Panc1 (cell line): Measurements from ENCODE around the gene IDH2. TPM values are rescaled to one million over a fixed set of nuclear protein-coding genes. Genes with fewer than 3 reads are reported as not detected.
A peak's percentile ranks its signal among the peaks of the same experiment; 100 is the strongest.

Experiments used
- ATAC-seq: fragments of 200-7000 bp; cut with Tn5 transposase; 2 replicates; pipeline ENCODE4 v1.9.1; 2020; ENCODE audit warnings: mild to moderate bottlenecking, moderate library complexity
- BruUV-seq: library from RNA; stranded (reverse); fragments of 400-500 nt; replicated peaks from 2 replicates; lab custom pipeline; 2021; lab: Mats Ljungman, UMichigan
- CTCF ChIA-PET: fragments of 300-600 bp; sonication (Branson Sonifier 250); formaldehyde crosslinking; loops from one replicate; lab custom pipeline; 2022; ENCODE audit warnings: antibody characterized with exemption; lab: Charles Lee
- POLR2A ChIA-PET: fragments of 300-600 bp; sonication (Branson Sonifier 250); formaldehyde crosslinking; loops from one replicate; lab custom pipeline; 2022; ENCODE audit warnings: antibody characterized with exemption; lab: Charles Lee
- DNase-seq: peaks from one replicate; pipeline ENCODE4 v3.0.0-alpha.2; 2010; ENCODE audit warnings: low read depth, low spot score
- H3K27ac ChIP-seq: 2 replicates; pipeline ENCODE4 v1.5.1; 2011; ENCODE audit warnings: mild to moderate bottlenecking, low read length, inconsistent platforms
- H3K27me3 ChIP-seq: fragments of 200-500 bp; sonication (Bioruptor generic); 2 replicates; pipeline ENCODE4 v1.6.0; 2014; ENCODE audit warnings: low read length, inconsistent platforms; ENCODE audit not compliant: control insufficient read depth, insufficient read depth
- H3K36me3 ChIP-seq: fragments of 200-500 bp; sonication (Bioruptor generic); 2 replicates; pipeline ENCODE4 v1.5.1; 2014; ENCODE audit warnings: inconsistent platforms, mild to moderate bottlenecking, low read length, moderate library complexity; ENCODE audit not compliant: control insufficient read depth, insufficient read depth
- H3K4me1 ChIP-seq: 2 replicates; pipeline ENCODE4 v1.5.1; 2011; ENCODE audit warnings: inconsistent platforms, mild to moderate bottlenecking, low read length, moderate library complexity; ENCODE audit not compliant: control insufficient read depth, insufficient read depth
- H3K4me3 ChIP-seq, 2 experiments: 2 replicates each; pipeline ENCODE4 v1.5.1; 2011 to 2012; ENCODE audit warnings: low read depth in 2 of 2, low read length in 2 of 2, mild to moderate bottlenecking in 2 of 2, inconsistent platforms in 1 of 2, moderate library complexity in 1 of 2
- H3K9me3 ChIP-seq: fragments of 200-500 bp; sonication (Bioruptor generic); 2 replicates; pipeline ENCODE4 v1.5.1; 2014; ENCODE audit warnings: low read depth, mild to moderate bottlenecking, inconsistent platforms, low read length, moderate library complexity; ENCODE audit not compliant: control insufficient read depth, insufficient read depth
- POLR2AphosphoS5 ChIP-seq: IDR thresholded peaks from 2 replicates; pipeline ENCODE4 v1.6.1; 2012; ENCODE audit warnings: mild to moderate bottlenecking, low read depth, low read length, moderate library complexity
- REST ChIP-seq, 2 experiments: IDR thresholded peaks; 2 replicates each; pipeline ENCODE4 v1.6.1; 2011 to 2012; ENCODE audit warnings: low read depth in 2 of 2, control low read depth in 1 of 2, low read length in 1 of 2, mild to moderate bottlenecking in 1 of 2, moderate library complexity in 1 of 2; ENCODE audit not compliant: insufficient read depth in 1 of 2
- SIN3A ChIP-seq: IDR thresholded peaks from 2 replicates; pipeline ENCODE4 v1.6.1; 2012; ENCODE audit warnings: low read depth, mild to moderate bottlenecking, low read length, moderate library complexity, borderline replicate concordance; ENCODE audit not compliant: insufficient read depth
- TCF7L2 ChIP-seq: IDR thresholded peaks from 2 replicates; pipeline ENCODE4 v1.6.1; 2011; ENCODE audit warnings: mild to moderate bottlenecking, low read depth, low read length, inconsistent platforms
- in situ Hi-C: cut with HindIII; loops from 2 replicates; pipeline ENCODE4 v1.10.0; 2016; ENCODE audit warnings: low sequenced_read_pairs, low pct_unique_long_range_greater_than_20kb
- intact Hi-C: fragments of 100-400 bp; cut with micrococcal nuclease; formaldehyde crosslinking; loops from one replicate; pipeline ENCODE4 v1.10.0; 2022; ENCODE audit not compliant: unreplicated experiment
- total RNA-seq: library from RNA; stranded (reverse); gene quantifications from one replicate; pipeline ENCODE4 v1.2.1, GENCODE V29; 2021; ENCODE audit not compliant: unreplicated experiment
- TF ChIP-seq, protein P1 (sequence below): fragments of 450-650 bp; IDR thresholded peaks from 2 replicates; pipeline ENCODE4 v1.5.1; 2017; ENCODE audit warnings: mild to moderate bottlenecking

The IDH2 gene
- total RNA-seq, 1 experiment from 2014 or later: 197 TPM

DNA sequence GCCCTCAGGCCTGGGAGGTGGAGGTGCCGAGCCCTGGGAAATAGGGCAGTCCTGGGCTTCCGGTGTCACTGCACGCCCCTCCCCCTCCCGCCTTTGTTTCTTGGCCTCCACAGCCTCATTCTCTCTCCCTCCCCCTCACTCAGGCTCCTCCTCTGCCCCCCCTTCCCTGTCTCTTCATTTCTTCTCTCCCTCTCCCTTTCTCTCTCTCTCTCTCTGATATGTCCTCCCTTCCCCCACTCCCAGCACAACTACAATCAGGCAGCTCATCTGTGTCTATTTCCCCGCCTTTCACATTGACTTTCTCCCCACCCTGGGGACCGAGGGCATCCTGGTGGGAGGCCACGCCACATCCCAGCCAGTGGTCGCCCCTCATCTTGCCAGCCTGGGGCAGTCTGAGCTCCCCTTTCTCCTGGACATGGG, 40.2 kb downstream of the IDH2 start:
- TF ChIP-seq, protein P1, sequence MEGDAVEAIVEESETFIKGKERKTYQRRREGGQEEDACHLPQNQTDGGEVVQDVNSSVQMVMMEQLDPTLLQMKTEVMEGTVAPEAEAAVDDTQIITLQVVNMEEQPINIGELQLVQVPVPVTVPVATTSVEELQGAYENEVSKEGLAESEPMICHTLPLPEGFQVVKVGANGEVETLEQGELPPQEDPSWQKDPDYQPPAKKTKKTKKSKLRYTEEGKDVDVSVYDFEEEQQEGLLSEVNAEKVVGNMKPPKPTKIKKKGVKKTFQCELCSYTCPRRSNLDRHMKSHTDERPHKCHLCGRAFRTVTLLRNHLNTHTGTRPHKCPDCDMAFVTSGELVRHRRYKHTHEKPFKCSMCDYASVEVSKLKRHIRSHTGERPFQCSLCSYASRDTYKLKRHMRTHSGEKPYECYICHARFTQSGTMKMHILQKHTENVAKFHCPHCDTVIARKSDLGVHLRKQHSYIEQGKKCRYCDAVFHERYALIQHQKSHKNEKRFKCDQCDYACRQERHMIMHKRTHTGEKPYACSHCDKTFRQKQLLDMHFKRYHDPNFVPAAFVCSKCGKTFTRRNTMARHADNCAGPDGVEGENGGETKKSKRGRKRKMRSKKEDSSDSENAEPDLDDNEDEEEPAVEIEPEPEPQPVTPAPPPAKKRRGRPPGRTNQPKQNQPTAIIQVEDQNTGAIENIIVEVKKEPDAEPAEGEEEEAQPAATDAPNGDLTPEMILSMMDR: no peak
- no peak for TF ChIP-seq POLR2AphosphoS5
- no peak for TF ChIP-seq REST (IDR thresholded peaks at IDR 0.05; ENCODE audit: insufficient read depth in 1 of 2, low read depth in 2 of 2, low read length in 1 of 2)
- no peak for TF ChIP-seq SIN3A
- no peak for TF ChIP-seq TCF7L2

GRCh38 chr15:90060797-90061196, 41.5 kb downstream of the IDH2 start:
- intact Hi-C loops: no loop called here
- no peaks in the 10 kb centered on the region for H3K27me3 ChIP-seq
- H3K9me3 ChIP-seq: no peaks in the 10 kb centered on the region
- H3K36me3 ChIP-seq: no peaks in the 10 kb centered on the region
- ATAC-seq (no peak), DNase-seq (no peak)
- no TSS peak for BruUV-seq
- in situ Hi-C loops: no loop called here
- no peak for TF ChIP-seq SIN3A
- TF ChIP-seq, protein P1: no peak
- TF ChIP-seq POLR2AphosphoS5: no peak
- no peak for TF ChIP-seq REST (IDR thresholded peaks at IDR 0.05; ENCODE audit: insufficient read depth in 1 of 2, low read depth in 2 of 2, low read length in 1 of 2)
- no peak for TF ChIP-seq TCF7L2
- CTCF ChIA-PET: interaction anchor here (0.7 kb wide), 2 partner anchors 162 to 572 kb away, joined by 3 to 5 read pairs; no protein-coding TSS in a partner anchor
- no peak overlapping the region for H3K4me3 ChIP-seq
- peaks cover 26% of the 10 kb centered on the region for H3K4me1 ChIP-seq
- no peak overlapping the region for H3K27ac ChIP-seq
- POLR2A ChIA-PET: no interaction called here

More for the DNA sequence above, 40.2 kb downstream of the IDH2 start:
- POLR2A ChIA-PET: no interaction called here
- Histone ChIP-seq H3K27ac (peak overlapping the region; percentile 31; the same call in 1 of the 2 replicates), H3K36me3 (no peaks in the 10 kb centered on the region), H3K4me3 (no peak overlapping the region), H3K9me3 (no peaks in the 10 kb centered on the region), H3K4me1 (peaks cover 26% of the 10 kb centered on the region), H3K27me3 (no peaks in the 10 kb centered on the region)
- DNase-seq: no peak
- no peak for ATAC-seq
- no TSS peak for BruUV-seq
- in situ Hi-C loops (no loop called here), intact Hi-C loops (no loop called here)
- CTCF ChIA-PET: interaction anchor here (0.6 kb wide), 1 partner anchor 18 kb away, joined by 10 read pairs; no protein-coding TSS in a partner anchor
